HG03135 (cell line): Measurements from ENCODE around the gene PAPOLG.
"Not testable (repeated sequence)": the region's sequence is repeated elsewhere in the genome, so short reads cannot be mapped to it uniquely, and the experiment has no call there.

Experiments used
- ATAC-seq: cut with Tn5 transposase; IDR thresholded peaks from one replicate; pipeline ENCODE4 v1.9.1; 2021; ENCODE audit warnings: mild to moderate bottlenecking, moderate library complexity; ENCODE audit not compliant: unreplicated experiment

Gene PAPOLG

DNA sequence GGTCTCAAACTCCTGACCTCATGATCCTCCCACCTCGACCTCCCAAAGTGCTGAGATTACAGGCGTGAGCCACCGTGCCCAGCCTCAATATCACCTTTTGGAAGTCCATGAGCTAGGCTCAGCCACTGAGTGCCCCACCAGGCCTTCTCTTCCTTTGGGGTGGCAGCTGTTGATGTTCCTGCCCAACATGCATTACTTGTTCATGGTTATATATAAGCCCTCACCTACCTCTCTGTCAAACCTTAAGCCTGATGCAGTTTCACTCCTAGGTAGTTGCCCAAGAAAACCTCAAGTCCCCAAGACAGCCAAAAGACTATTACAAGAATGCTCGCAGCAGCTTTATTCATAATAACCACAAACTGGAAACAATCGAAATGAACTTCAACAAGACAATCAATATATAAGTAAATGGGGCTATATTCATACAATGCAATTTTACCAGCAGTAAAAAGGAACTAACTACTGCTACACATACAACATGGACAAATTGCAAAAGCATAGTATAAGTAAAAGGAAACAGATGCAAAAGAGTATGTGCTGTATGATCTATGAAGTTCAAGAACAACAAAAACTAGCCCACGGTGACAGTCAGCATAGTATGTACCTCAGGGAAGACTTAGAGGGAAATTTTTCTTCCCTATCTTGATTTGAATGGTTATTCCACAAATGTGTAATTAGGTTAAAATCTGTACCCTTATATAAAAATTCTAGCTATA, 65.7 kb downstream of the PAPOLG start:
- ATAC-seq = no peak

DNA sequence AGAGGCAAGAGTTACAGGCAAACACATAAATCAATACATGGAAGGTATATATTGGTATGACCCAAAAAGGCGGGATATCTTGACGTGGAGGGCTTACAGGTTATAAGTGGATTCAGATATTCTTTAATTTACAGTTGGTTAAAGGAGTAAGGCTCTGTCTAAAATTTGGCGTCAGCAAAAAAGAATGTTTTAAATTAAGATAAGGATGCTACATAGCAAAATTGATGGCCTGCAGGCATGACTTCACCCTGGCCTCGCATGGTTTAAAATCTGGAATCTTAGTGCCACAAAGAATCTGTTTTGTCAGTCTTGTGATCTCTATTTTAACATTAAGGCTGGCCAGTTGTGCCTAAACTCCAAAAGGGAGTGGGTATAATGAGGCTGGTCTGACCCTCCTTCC, 66.9 kb downstream of the PAPOLG start:
- no peak for ATAC-seq

DNA sequence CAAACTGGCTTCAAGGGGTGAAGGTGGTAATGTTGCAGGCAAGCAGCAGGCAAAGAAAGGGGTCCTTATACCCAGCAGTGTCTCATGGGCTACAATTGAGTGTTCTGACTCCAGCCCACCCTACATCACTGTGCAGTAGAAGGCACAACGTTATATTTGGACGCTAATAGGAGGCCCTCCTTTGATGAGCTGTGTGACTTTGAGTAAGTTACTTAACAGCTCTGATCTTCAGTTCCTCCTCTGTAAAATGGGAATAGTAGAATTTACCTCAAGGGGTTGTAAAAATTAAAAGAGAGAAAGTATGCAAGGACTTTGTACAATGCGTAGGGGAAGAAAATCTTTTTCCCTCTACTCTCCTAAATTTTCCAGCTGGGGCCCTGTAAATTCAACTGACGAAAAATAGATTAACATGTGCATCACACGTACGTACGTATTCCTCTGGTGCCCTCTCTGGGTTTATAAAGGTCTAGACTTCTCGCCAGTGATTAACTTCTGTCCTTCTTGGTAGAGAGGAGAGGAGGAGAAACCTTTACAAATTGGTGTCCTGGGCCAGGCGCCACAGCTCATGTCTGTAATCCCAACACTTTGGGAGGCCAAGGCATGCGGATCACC, 67.7 kb downstream of the PAPOLG start:
- no peak for ATAC-seq

DNA sequence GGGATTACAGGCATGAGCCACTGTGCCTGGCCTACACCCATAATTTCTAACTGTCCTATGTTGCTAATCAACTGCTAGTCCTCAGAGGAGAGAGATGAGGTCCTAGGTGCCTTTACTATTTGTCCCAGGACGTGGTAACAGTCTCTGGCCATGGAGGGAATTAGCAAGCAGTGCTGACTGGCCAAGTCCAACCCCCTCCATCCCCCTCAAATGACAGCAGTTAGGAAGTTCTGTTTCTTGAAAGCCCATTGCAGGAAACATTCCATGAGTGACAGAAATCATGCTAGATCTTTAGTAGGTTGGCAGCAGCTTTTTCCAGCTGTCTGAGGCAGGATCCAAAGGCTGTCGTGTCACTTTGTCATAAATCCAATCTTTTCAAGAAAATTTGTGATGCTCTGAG, 69.6 kb downstream of the PAPOLG start:
- ATAC-seq = no peak

DNA sequence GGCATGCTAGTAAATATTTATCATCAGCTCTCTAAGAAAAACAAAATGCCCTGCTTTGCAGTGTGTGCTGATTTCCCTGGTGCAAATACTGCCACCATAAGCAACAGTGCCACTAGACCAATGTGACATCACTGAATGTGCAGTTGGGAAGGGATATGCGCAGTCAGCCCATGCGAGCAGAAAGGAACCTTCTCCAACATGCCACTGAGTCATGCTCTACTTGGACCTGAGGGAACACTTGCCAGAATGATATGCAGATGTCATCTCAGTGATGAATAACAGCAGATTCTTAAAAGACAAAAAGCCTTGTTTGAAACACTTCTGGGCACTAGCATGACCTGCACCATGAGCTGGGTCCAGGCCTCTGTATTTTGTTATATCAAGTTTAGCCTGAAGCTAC, 70.0 kb downstream of the PAPOLG start:
- ATAC-seq = no peak

DNA sequence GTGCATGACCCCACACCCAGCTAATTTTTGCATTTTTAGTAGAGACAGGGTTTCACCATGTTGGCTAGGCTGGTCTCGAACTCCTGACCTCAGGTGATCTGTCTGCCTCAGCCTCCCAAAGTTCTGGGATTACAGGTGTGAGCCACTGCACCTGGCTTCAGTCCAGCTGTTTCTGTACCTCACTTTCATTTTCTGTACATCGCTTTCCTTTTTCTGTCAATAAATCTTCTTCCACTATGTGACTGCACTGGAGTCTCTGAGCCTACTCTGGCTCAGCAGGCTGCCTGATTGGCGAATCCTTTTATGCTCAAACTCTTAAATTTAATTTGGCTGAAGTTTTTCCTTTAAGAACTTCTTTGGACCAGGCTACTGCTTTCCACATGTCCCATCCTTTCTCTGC, 70.8 kb downstream of the PAPOLG start:
- ATAC-seq = not testable (repeated sequence)

DNA sequence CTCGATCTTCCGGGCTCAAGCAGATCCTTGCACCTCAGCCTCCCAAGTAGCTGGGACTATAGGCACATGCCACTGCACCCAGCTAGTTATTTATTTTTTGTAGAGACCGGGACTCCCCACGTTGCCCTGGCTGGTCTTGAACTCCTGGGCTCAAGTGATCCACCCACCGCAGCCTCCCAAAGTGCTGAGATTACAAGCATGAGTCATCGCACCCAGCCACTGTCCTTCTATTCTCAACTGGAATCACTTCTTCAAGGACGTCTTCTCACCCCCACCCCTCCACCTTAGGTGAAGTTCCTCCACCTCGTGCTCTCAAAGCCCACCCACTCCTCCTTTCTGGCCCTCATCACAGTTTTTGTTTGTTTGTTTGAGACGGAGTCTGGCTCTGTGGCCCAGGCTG, 71.3 kb downstream of the PAPOLG start:
- ATAC-seq = no peak

DNA sequence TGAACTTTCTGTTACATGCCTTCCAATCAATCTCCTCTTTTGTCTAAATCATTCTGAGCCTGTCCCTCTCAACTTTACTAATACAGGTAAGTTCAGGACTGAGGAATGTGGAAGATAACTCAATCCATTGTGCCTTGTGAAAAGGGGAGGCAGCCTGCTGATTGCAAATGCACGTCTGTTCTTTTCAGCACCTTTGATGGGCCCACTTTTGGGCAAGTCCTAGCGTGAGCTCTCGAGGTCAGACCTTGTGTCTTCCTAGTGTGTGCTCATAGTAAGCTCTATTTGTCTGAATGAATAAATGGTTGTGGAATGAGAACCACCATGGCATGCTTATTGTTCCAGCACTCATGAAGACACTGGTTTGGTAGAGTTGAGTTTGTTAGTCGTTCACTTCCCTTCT, 74.9 kb downstream of the PAPOLG start:
- no peak for ATAC-seq

DNA sequence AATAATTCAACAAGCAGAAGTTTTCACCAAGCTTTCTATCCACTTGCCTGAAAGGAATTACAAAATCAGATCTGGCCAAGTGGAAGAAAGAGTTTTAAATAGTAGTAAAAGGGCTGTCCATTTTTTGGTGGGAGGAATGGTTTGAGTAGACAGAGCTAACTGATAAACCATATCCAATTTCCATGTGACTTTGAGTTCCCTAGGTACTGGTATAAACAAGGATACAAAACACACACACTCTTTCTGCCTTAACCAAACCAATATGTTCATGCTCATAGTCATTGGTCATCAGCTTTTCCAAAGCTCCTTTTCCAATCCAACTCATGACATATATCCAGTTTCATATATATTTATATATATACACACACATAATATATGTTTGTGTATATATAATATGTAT, 75.9 kb downstream of the PAPOLG start:
- ATAC-seq = no peak

DNA sequence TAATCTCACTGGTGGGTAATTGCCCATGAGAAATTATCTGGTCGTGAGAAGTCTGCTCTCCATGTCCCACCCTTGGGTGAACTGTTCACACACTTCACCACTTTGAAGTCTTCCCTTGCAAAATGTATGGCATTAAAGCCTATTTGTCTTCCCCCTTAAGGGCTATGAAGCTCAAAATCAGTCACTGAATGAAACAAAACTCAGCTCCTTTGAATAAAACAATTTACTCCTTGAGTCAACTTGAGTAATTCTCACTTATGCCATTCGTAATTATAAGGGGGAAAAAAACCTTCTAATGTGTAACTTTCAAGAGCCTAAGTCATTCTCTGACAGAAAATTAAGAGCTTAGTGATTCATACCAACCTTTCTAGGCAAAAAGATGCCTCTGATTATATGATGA, 76.6 kb downstream of the PAPOLG start:
- ATAC-seq = no peak

DNA sequence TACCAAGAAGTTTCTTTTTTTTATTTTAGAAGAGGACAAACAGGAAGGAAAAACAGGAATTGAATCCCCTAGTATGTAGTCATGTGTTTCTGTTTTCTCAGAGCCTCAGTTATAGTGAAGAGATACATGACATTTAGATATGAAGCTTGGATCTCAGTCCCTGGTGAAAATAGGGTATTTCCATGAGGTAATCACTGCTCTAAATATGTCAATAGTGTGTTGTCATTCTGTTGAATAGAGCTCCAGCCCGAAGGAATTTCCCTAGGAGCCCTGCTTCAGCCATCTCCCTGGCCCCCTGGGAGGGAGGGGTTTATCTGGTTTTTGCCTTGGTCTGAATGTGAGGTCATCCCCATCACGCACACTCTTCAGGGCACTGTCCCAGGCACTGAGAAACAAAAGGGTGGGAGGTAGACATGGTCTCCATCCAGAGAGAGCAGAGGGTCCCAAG, 78.2 kb downstream of the PAPOLG start:
- no peak for ATAC-seq

DNA sequence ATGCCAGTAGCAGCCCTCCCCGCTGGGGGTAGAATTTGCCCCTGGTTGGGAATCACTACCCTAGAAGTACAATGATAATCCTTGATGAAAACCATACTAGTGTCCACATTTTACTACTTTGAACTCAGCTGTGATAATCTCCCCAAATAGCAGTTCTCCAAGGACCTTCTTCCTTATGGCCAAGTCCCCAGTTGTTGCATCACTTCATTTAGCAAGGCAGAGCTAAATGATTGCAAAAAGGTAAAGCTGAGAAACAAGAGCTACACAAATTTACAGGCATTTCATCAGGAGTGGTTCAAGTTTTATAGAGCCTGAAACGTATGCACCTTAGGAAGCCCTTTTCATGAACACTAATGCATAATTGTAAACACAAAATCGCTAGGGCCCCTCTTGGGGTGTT, 80.4 kb downstream of the PAPOLG start:
- ATAC-seq = no peak

DNA sequence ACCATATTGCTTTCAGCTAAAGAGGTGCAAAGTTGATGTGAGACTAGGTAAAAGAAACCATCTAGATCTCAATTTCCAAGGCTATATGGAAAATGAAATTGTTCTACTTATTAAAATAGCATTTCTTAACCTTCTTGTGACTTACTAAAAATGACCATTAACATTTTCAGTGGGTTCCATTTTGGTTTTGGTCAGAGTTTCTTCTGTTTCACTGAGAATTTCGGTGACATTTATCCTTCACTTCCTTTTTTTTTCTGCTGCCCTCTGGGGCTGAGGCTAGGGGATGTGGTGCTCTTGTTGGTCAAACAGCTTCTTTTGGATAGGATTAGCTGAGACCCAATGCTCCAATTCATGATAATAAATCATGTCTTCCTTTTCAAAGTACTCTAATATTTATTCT, 81.1 kb downstream of the PAPOLG start:
- no peak for ATAC-seq

DNA sequence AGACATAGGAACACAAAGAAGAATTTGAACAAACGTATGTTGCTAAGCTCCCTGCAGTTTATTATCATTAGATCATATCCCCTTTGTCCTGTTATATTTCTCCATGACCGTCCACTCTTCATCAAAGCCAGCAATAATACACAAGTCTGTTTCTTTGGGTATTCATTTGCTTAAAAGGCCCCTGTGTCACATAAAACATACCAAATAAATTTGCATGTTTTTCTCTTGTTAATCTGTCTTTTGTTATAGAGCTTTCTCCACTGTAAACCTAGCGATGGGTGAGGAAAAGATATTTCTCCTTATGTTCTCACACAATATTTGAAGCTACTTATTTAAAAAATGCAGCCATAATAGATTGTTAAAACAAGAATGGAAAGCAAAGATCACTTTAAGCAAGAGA, 82.4 kb downstream of the PAPOLG start:
- ATAC-seq = no peak

DNA sequence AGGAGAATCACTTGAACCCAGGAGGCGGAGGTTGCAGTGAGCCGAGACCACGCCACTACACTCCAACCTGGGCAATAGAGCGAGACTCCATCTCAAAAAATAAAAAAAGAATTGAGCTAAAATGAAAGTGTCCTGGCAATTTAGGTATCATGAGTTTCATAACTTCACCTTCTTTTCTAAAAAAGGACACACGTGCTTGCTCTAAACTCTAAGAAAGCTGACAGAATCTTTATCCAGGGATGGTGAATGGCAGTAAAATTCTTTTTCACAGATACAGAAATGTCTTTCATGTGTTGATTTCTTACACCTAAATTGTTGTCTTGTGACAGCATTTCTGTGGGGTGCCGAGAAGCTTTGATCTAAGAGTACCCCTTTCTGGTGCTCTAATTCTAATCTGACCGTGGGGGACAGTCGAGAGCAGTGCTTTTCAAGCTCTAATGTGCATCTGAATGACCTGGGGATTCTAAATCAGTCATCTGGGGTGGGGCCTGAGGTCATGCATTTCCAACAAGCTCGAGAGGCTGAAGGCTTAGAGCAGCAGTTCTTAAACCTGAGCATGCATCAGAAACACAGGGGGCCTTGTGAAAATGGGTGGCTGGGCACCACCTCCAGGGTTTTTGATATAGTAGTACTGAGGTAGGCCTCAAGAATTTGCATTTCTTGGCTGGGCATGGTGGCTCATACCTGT, 83.2 kb downstream of the PAPOLG start:
- ATAC-seq = peak; percentile 52

DNA sequence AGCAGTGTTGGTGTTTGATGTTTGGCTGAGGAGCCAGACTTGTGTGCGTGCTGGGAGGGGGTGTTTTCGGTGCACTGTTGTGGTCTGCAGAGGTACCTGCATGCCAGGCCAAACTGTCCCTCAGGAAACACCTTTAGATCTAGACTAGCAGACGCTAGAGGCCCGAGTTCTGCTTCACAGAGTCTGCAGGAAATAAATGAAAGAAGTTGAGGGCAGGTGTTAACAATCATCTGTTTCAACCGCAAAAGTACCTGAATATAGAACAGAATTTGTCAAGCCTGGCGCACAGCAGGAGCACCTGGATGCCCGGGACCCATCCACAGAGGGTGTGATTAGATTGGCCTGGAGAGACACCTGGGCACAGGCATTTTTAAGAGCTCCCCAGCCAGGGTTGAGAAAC, 84.8 kb downstream of the PAPOLG start:
- peak; percentile 48 for ATAC-seq

DNA sequence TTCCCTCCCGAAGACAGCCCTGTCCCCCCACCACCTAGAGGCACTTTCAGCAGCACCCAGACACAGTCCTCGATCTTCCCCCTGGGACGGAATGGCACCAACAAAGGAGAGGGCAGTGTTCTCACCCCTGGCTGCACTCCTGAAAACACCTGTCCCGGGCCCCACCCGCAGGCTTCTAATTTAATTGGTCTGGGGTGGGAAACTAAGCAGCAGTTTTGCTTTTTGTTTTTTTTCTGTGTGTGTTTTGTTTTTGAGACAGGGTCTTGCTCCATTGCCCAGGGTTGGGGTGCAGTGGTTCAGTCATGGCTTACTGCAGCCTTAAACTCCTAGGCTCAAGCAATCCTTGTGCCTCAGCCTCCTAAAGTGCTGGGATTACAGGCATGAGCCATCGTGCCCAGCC, 86.9 kb downstream of the PAPOLG start:
- ATAC-seq = no peak

DNA sequence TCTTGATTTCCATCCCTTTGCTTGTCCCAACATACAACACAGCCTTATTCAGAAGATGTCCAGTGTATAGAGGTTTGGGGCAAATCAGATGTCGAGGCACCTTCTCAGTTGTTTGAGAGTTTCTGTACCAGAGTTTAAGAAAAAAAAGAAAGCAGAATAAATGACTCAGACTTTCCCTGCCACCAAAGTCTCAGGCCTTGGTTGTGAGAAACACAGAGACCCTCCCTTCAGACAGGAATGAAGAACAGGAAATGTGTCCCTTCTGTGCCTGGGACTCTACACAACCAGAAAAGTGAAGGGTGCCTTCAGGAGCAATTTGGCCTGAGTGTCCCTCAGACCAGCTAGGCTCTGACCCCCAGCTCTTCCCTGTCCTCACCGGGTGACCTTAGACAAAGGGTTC, 88.0 kb downstream of the PAPOLG start:
- ATAC-seq = no peak

DNA sequence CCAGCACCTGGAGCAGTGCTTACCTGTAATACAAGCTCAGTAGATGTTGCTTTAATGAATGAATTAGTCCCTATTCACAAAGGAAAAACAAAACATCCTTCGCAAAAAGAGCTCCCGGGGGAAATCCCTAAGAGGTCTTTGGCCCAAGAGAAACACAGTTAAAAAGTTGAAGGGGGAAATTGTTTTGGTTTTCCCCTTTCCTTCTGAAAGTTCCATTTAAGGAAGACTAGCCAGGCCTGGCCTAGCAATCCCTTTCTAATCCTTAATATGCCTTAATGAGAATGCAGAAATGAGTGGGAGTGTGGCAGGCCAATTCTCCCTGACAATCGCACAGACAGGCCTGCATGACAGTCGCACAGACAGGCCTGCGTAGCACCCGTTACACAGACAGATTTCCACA, 91.8 kb downstream of the PAPOLG start:
- ATAC-seq = no peak
